KMS-11 (cell line): ENCODE data around the gene PTPN14.

ENCODE experiments used
- H2AFZ ChIP-seq: fragments of 200-600 bp; sonication (generic); 2 replicates; pipeline ENCODE4 v1.6.1; 2016; ENCODE audit warnings: antibody characterized with exemption, mixed run types, low read depth
- H3K27ac ChIP-seq: fragments of 200-600 bp; sonication (generic); 2 replicates; pipeline ENCODE4 v1.6.1; 2016; ENCODE audit warnings: mild to moderate bottlenecking, mixed run types
- H3K27me3 ChIP-seq: fragments of 200-600 bp; sonication (generic); 2 replicates; pipeline ENCODE4 v1.6.1; 2017; ENCODE audit warnings: mild to moderate bottlenecking, low read depth, mixed run types, moderate library complexity; ENCODE audit not compliant: insufficient read depth
- H3K36me3 ChIP-seq: fragments of 200-600 bp; sonication (generic); 2 replicates; pipeline ENCODE4 v1.6.1; 2017; ENCODE audit warnings: mild to moderate bottlenecking, mixed run types; ENCODE audit not compliant: insufficient read depth
- H3K4me1 ChIP-seq: fragments of 200-600 bp; sonication (generic); 2 replicates; pipeline ENCODE4 v1.6.1; 2016; ENCODE audit warnings: mild to moderate bottlenecking, low read depth, mixed run types; ENCODE audit not compliant: poor library complexity, severe bottlenecking
- H3K4me2 ChIP-seq: fragments of 200-600 bp; sonication (generic); 2 replicates; pipeline ENCODE4 v1.7.0; 2016; ENCODE audit warnings: mild to moderate bottlenecking, mixed run types
- H3K4me3 ChIP-seq: fragments of 200-600 bp; sonication (generic); IDR thresholded peaks from 2 replicates; pipeline ENCODE4 v1.6.1; 2017; ENCODE audit warnings: low read depth, low read length, mixed read lengths; ENCODE audit not compliant: insufficient read depth
- H3K79me2 ChIP-seq: fragments of 200-600 bp; sonication (generic); 2 replicates; pipeline ENCODE4 v1.6.1; 2016; ENCODE audit warnings: low read depth, mixed run types; ENCODE audit not compliant: insufficient read depth
- H3K9ac ChIP-seq: fragments of 200-600 bp; sonication (generic); 2 replicates; pipeline ENCODE4 v1.6.1; 2016; ENCODE audit warnings: mild to moderate bottlenecking, mixed run types
- H4K20me1 ChIP-seq: fragments of 200-600 bp; sonication (generic); 2 replicates; pipeline ENCODE4 v1.6.1; 2016; ENCODE audit warnings: mild to moderate bottlenecking, mixed run types; ENCODE audit not compliant: insufficient read depth
- CTCF ChIP-seq: fragments of 200-600 bp; sonication (generic); conservative IDR thresholded peaks from 2 replicates; pipeline ENCODE4 v1.6.1; 2017; ENCODE audit warnings: low read depth, mild to moderate bottlenecking, antibody characterized with exemption, low read length, moderate library complexity, mixed read lengths

PTPN14 gene

GRCh38 chr1:214393086-214393485 is 158.3 kb downstream of the PTPN14 start:
- no peaks in the 10 kb centered on the region for H3K4me1 ChIP-seq
- no peak overlapping the region for H3K9ac ChIP-seq
- no peaks in the 10 kb centered on the region for H3K27me3 ChIP-seq
- H3K27ac ChIP-seq: no peak overlapping the region
- no peaks in the 10 kb centered on the region for H4K20me1 ChIP-seq
- TF ChIP-seq CTCF: no peak
- H3K36me3 ChIP-seq: no peaks in the 10 kb centered on the region
- H2AFZ ChIP-seq: no peak overlapping the region
- H3K79me2 ChIP-seq: no peaks in the 10 kb centered on the region
- H3K4me2 ChIP-seq: no peak overlapping the region
- no peak overlapping the region for H3K4me3 ChIP-seq

GRCh38 chr1:214391873-214392645 is 159.3 kb downstream of the PTPN14 start:
- Histone ChIP-seq H2AFZ (no peak overlapping the region), H3K4me2 (no peak overlapping the region), H3K79me2 (no peaks in the 10 kb centered on the region), H3K27ac (no peak overlapping the region), H3K4me3 (no peak overlapping the region), H3K36me3 (no peaks in the 10 kb centered on the region), H3K27me3 (no peaks in the 10 kb centered on the region), H3K4me1 (no peaks in the 10 kb centered on the region), H3K9ac (no peak overlapping the region), H4K20me1 (no peaks in the 10 kb centered on the region)
- TF ChIP-seq CTCF: no peak

GRCh38 chr1:214389734-214390133 is 161.7 kb downstream of the PTPN14 start:
- no peak for TF ChIP-seq CTCF
- no peaks in the 10 kb centered on the region for H3K79me2 ChIP-seq
- no peaks in the 10 kb centered on the region for H4K20me1 ChIP-seq
- no peaks in the 10 kb centered on the region for H3K27me3 ChIP-seq
- H3K9ac ChIP-seq: no peak overlapping the region
- no peak overlapping the region for H2AFZ ChIP-seq
- no peaks in the 10 kb centered on the region for H3K36me3 ChIP-seq
- H3K4me3 ChIP-seq: no peak overlapping the region
- no peaks in the 10 kb centered on the region for H3K4me1 ChIP-seq
- no peak overlapping the region for H3K27ac ChIP-seq
- no peak overlapping the region for H3K4me2 ChIP-seq

GRCh38 chr1:214386747-214387146 is 164.7 kb downstream of the PTPN14 start:
- H3K36me3 ChIP-seq: no peaks in the 10 kb centered on the region
- H2AFZ ChIP-seq: no peak overlapping the region
- no peak overlapping the region for H3K4me3 ChIP-seq
- H3K4me1 ChIP-seq: no peaks in the 10 kb centered on the region
- no peak overlapping the region for H3K27ac ChIP-seq
- H4K20me1 ChIP-seq: no peaks in the 10 kb centered on the region
- no peak for TF ChIP-seq CTCF
- no peaks in the 10 kb centered on the region for H3K79me2 ChIP-seq
- no peaks in the 10 kb centered on the region for H3K27me3 ChIP-seq
- H3K4me2 ChIP-seq: no peak overlapping the region
- H3K9ac ChIP-seq: no peak overlapping the region
